Muscle of leg (tissue), 11 donors: ENCODE measurements around the gene ZNF766. TPM values are rescaled to one million over a fixed set of nuclear protein-coding genes. Genes with fewer than 3 reads are reported as not detected.
"Not testable (repeated sequence)": the region's sequence is repeated elsewhere in the genome, so short reads cannot be mapped to it uniquely, and the experiment has no call there.

Experiments
- DNase-seq: peaks from one replicate; pipeline ENCODE4 v3.0.0; 2013
- H3K27ac ChIP-seq: one replicate; pipeline ENCODE4 v1.5.1; 2013; ENCODE audit warnings: mild to moderate bottlenecking, low read length, control low read depth
- H3K27me3 ChIP-seq: one replicate; pipeline ENCODE4 v1.6.1; 2013; ENCODE audit warnings: low read length; ENCODE audit not compliant: control insufficient read depth, insufficient read depth
- H3K36me3 ChIP-seq: one replicate; pipeline ENCODE4 v1.6.1; 2013; ENCODE audit warnings: low read length; ENCODE audit not compliant: control insufficient read depth, insufficient read depth
- H3K4me1 ChIP-seq: one replicate; pipeline ENCODE4 v1.6.1; 2013; ENCODE audit warnings: low read length; ENCODE audit not compliant: control insufficient read depth, insufficient read depth
- H3K4me3 ChIP-seq: one replicate; pipeline ENCODE4 v1.5.1; 2013; ENCODE audit warnings: low read length, control low read depth
- H3K9me3 ChIP-seq: replicated peaks from 2 replicates; pipeline ENCODE4 v1.6.1; 2013; ENCODE audit warnings: low read depth, low read length; ENCODE audit not compliant: control insufficient read depth
- WGBS: methylation state at CpG from one replicate; pipeline ENCODE4 v1.1.5; 2013; ENCODE audit warnings: missing lambda C conversion rate; ENCODE audit not compliant: insufficient coverage; 5-methylcytosine and 5-hydroxymethylcytosine counted together
- polyA plus RNA-seq, 8 donors: library from polyadenylated mRNA; unstranded; fragments of 120-200 nt; gene quantifications; one replicate each; pipeline versions ENCODE4 v1.2.1 to v1.2.3, GENCODE V29; 2013; ENCODE audit warnings: inconsistent platforms in 1 of 8, low replicate concordance in 1 of 8; ENCODE audit not compliant: insufficient read length in 8 of 8, insufficient read depth in 1 of 8
- total RNA-seq: library from RNA; stranded (reverse); fragments of 120-200 nt; gene quantifications from one replicate; pipeline ENCODE4 v1.2.4, GENCODE V29; 2013

Gene ZNF766
- total and polyA plus RNA-seq, 9 donors: 6.5 to 17.3 (median 11.1) TPM

- H3K4me1 ChIP-seq: no peaks in the 10 kb centered on the region
- no peaks in the 10 kb centered on the region for H3K9me3 ChIP-seq
- 89% methylated on average over 2 of the region's 6 CpGs for WGBS
- H3K36me3 ChIP-seq: peaks cover 54% of the 10 kb centered on the region
- DNase-seq: no peak
- H3K27ac ChIP-seq: no peak overlapping the region
- H3K27me3 ChIP-seq: no peaks in the 10 kb centered on the region
- no peak overlapping the region for H3K4me3 ChIP-seq
Observed at GRCh38 chr19:52229524-52229923, 39.9 kb upstream of the ZNF766 start.

- Histone ChIP-seq H3K4me1 (no peaks in the 10 kb centered on the region), H3K27me3 (no peaks in the 10 kb centered on the region), H3K27ac (no peak overlapping the region), H3K9me3 (no peaks in the 10 kb centered on the region), H3K36me3 (peaks cover 43% of the 10 kb centered on the region), H3K4me3 (no peak overlapping the region)
- no peak for DNase-seq
- 100% methylated on average over 1 of the region's 1 CpG for WGBS
Observed at GRCh38 chr19:52230685-52231084, 38.7 kb upstream of the ZNF766 start.

- 90% methylated on average over 3 of the region's 3 CpGs for WGBS
- no peak for DNase-seq
- H3K4me1 ChIP-seq: no peaks in the 10 kb centered on the region
- H3K36me3 ChIP-seq: peaks cover 36% of the 10 kb centered on the region
- no peak overlapping the region for H3K27ac ChIP-seq
- H3K27me3 ChIP-seq: no peaks in the 10 kb centered on the region
- H3K4me3 ChIP-seq: no peak overlapping the region
- no peaks in the 10 kb centered on the region for H3K9me3 ChIP-seq
Observed at GRCh38 chr19:52231154-52231910, 38.1 kb upstream of the ZNF766 start.

- Histone ChIP-seq H3K4me1 (no peaks in the 10 kb centered on the region), H3K36me3 (peaks cover 9% of the 10 kb centered on the region), H3K9me3 (no peaks in the 10 kb centered on the region), H3K4me3 (no peak overlapping the region), H3K27me3 (no peaks in the 10 kb centered on the region), H3K27ac (no peak overlapping the region)
- DNase-seq: no peak
- no CpG with 5 or more reads among the region's 2 CpGs for WGBS
Observed at GRCh38 chr19:52234406-52234805, 35.0 kb upstream of the ZNF766 start.

GRCh38 chr19:52237197-52237596 is 32.2 kb upstream of the ZNF766 start:
- Histone ChIP-seq H3K4me3 (no peak overlapping the region), H3K4me1 (no peaks in the 10 kb centered on the region), H3K36me3 (no peaks in the 10 kb centered on the region), H3K9me3 (no peaks in the 10 kb centered on the region), H3K27ac (no peak overlapping the region), H3K27me3 (no peaks in the 10 kb centered on the region)
- no CpG with 5 or more reads among the region's 2 CpGs for WGBS
- no peak for DNase-seq

- DNase-seq: peak; percentile 78
- 19% methylated on average over 3 of the region's 8 CpGs for WGBS
- H3K4me3 ChIP-seq: no peak overlapping the region
- H3K36me3 ChIP-seq: no peaks in the 10 kb centered on the region
- H3K9me3 ChIP-seq: no peaks in the 10 kb centered on the region
- no peaks in the 10 kb centered on the region for H3K4me1 ChIP-seq
- H3K27me3 ChIP-seq: no peaks in the 10 kb centered on the region
- no peak overlapping the region for H3K27ac ChIP-seq
Observed at GRCh38 chr19:52237771-52238400, 31.5 kb upstream of the ZNF766 start.

- no peaks in the 10 kb centered on the region for H3K27me3 ChIP-seq
- no peaks in the 10 kb centered on the region for H3K9me3 ChIP-seq
- H3K4me3 ChIP-seq: no peak overlapping the region
- WGBS: 68% methylated on average over 11 of the region's 12 CpGs
- H3K27ac ChIP-seq: no peak overlapping the region
- peaks cover 16% of the 10 kb centered on the region for H3K4me1 ChIP-seq
- no peaks in the 10 kb centered on the region for H3K36me3 ChIP-seq
- DNase-seq: no peak
Observed at GRCh38 chr19:52244021-52244420, 25.4 kb upstream of the ZNF766 start.

- Histone ChIP-seq H3K36me3 (no peaks in the 10 kb centered on the region), H3K9me3 (no peaks in the 10 kb centered on the region)
- 26% methylated on average over 5 of the region's 6 CpGs for WGBS
Observed at GRCh38 chr19:52248241-52248640, 21.1 kb upstream of the ZNF766 start.

GRCh38 chr19:52258426-52258825 is 11.0 kb upstream of the ZNF766 start:
- DNase-seq: no peak
- Histone ChIP-seq H3K36me3 (no peaks in the 10 kb centered on the region), H3K27me3 (no peaks in the 10 kb centered on the region), H3K4me3 (no peak overlapping the region), H3K4me1 (no peaks in the 10 kb centered on the region), H3K9me3 (no peaks in the 10 kb centered on the region), H3K27ac (no peak overlapping the region)
- 60% methylated on average over 1 of the region's 5 CpGs for WGBS

More at GRCh38 chr19:52248241-52248640, 21.1 kb upstream of the ZNF766 start:
- Histone ChIP-seq H3K4me3 (no peak overlapping the region), H3K4me1 (peaks cover 16% of the 10 kb centered on the region), H3K27ac (peak overlapping the region; percentile 67), H3K27me3 (no peaks in the 10 kb centered on the region)
- DNase-seq: peak; percentile 89

- not testable (repeated sequence) for H3K4me3 ChIP-seq, H3K9me3 ChIP-seq, DNase-seq, H3K27ac ChIP-seq, H3K27me3 ChIP-seq, H3K4me1 ChIP-seq, H3K36me3 ChIP-seq
- WGBS: 80% methylated on average over 2 of the region's 6 CpGs
Observed at GRCh38 chr19:52265556-52265955, 3.8 kb upstream of the ZNF766 start.
